Stimulated activated CD4-positive, alpha-beta T cell treated with anti-CD3 and anti-CD28 coated beads, Interleukin-4, amount 100 ng/mL, for 4 hours (primary cell): ENCODE measurements around the gene ZNF146.
"Not testable (repeated sequence)": the region's sequence is repeated elsewhere in the genome, so short reads cannot be mapped to it uniquely, and the experiment has no call there.

Experiments
- DNase-seq, 2 experiments: peaks; one replicate each; pipeline ENCODE4 v3.0.0-alpha.2; 2020

Gene ZNF146

GRCh38 chr19:36214386-36215275 is at the start of gene ZNF146, which contains the start of gene ZNF565:
Gene ZNF146 (plus strand): TSS chr19:36215106. CDS start chr19:36236441, 21,335 bp downstream.
Gene ZNF565 (minus strand): TSS chr19:36214665. CDS start chr19:36201985, 12,680 bp downstream.
- DNase-seq, result peak; percentile 95 to 96

- DNase-seq, result no peak
Observed at GRCh38 chr19:36169084-36169760, 45.7 kb upstream of the ZNF146 start.

- no peak for DNase-seq
Observed at GRCh38 chr19:36172852-36173251, 42.1 kb upstream of the ZNF146 start.

- not testable (repeated sequence) for DNase-seq
Observed at GRCh38 chr19:36173846-36174245, 41.1 kb upstream of the ZNF146 start.

GRCh38 chr19:36179077-36179476 is 35.8 kb upstream of the ZNF146 start:
- not testable (repeated sequence) for DNase-seq

GRCh38 chr19:36182612-36183244 is 32.2 kb upstream of the ZNF146 start:
- DNase-seq, result no peak

- no peak for DNase-seq
Observed at GRCh38 chr19:36183245-36183628, 31.7 kb upstream of the ZNF146 start.

GRCh38 chr19:36186722-36187121 is 28.2 kb upstream of the ZNF146 start:
- DNase-seq, result not testable (repeated sequence)

- DNase-seq, result no peak
Observed at GRCh38 chr19:36196249-36196648, 18.7 kb upstream of the ZNF146 start.

GRCh38 chr19:36198119-36198518 is 16.8 kb upstream of the ZNF146 start:
- no peak for DNase-seq

GRCh38 chr19:36201684-36202083 is 13.2 kb upstream of the ZNF146 start:
- DNase-seq, result no peak

GRCh38 chr19:36203293-36203692 is 11.6 kb upstream of the ZNF146 start:
- no peak for DNase-seq

GRCh38 chr19:36207605-36208252 is 7.2 kb upstream of the ZNF146 start:
- DNase-seq, result no peak

- no peak for DNase-seq
Observed at GRCh38 chr19:36209372-36209771, 5.5 kb upstream of the ZNF146 start.

- DNase-seq, result no peak
Observed at GRCh38 chr19:36210497-36210896, 4.4 kb upstream of the ZNF146 start.

GRCh38 chr19:36212895-36213294 is 2.0 kb upstream of the ZNF146 start:
- no peak for DNase-seq

GRCh38 chr19:36215276-36216123 is 594 bp downstream of the ZNF146 start:
- DNase-seq, result peak in 1 of 2 experiments; percentile 6

- no peak for DNase-seq
Observed at GRCh38 chr19:36221474-36221873, 6.6 kb downstream of the ZNF146 start.

- DNase-seq, result no peak
Observed at GRCh38 chr19:36222503-36222902, 7.6 kb downstream of the ZNF146 start.

- DNase-seq, result no peak
Observed at GRCh38 chr19:36225219-36225892, 10.4 kb downstream of the ZNF146 start.

GRCh38 chr19:36233626-36234025 is 18.7 kb downstream of the ZNF146 start:
- DNase-seq, result not testable (repeated sequence)
